Activated CD8-positive, alpha-beta memory T cell treated with anti-CD3 and anti-CD28 coated beads for 36 hours (primary cell): ENCODE data around the gene ANG. TPM values are rescaled to one million over a fixed set of nuclear protein-coding genes. Genes with fewer than 3 reads are reported as not detected.

Experiments
- CTCF ChIA-PET: fragments of 350-600 bp; sonication (Branson Sonifier 250); formaldehyde crosslinking; loops from one replicate; lab custom pipeline; 2021; ENCODE audit warnings: antibody characterized with exemption; lab: Charles Lee
- POLR2A ChIA-PET: fragments of 350-600 bp; sonication (Branson Sonifier 250); formaldehyde crosslinking; loops from one replicate; lab custom pipeline; 2021; ENCODE audit warnings: antibody characterized with exemption; lab: Charles Lee
- total RNA-seq, 2 experiments: library from RNA; stranded (reverse); gene quantifications; one replicate each; pipeline ENCODE4 v1.2.3, GENCODE V29; 2021

Gene ANG
- total RNA-seq, 2 experiments from 2014 or later, result 0.34 to 0.99 TPM

- ChIA-PET POLR2A (no interaction called here), CTCF (interaction anchor here (0.9 to 2.1 kb wide), 3 partner anchors 14 to 55 kb away, joined by 3 to 10 read pairs (median 4); no protein-coding TSS in a partner anchor)
Measured at GRCh38 chr14:20667957-20668356, 20.6 kb upstream of the ANG start.

- CTCF ChIA-PET, result interaction anchor here (0.9 to 2.1 kb wide), 5 partner anchors 13 to 302 kb away, joined by 3 to 10 read pairs (median 4); no protein-coding TSS in a partner anchor
- POLR2A ChIA-PET, result no interaction called here
Measured at GRCh38 chr14:20668969-20669368, 19.6 kb upstream of the ANG start.

- POLR2A ChIA-PET, result no interaction called here
- CTCF ChIA-PET, result interaction anchor here (0.7 kb wide), 1 partner anchor 467 kb away, joined by 3 read pairs; no protein-coding TSS in a partner anchor
Measured at GRCh38 chr14:20671597-20672283, 16.8 kb upstream of the ANG start.

- ChIA-PET CTCF (interaction anchor here (1.2 kb wide), 1 partner anchor 18 kb away, joined by 3 read pairs; no protein-coding TSS in a partner anchor), POLR2A (no interaction called here)
Measured at GRCh38 chr14:20675669-20676068, 12.9 kb upstream of the ANG start.

GRCh38 chr14:20676072-20676471 is 12.5 kb upstream of the ANG start:
- CTCF ChIA-PET, result interaction anchor here (1.2 to 1.6 kb wide), 2 partner anchors 15 to 19 kb away, joined by 3 to 4 read pairs; no protein-coding TSS in a partner anchor
- POLR2A ChIA-PET, result no interaction called here

GRCh38 chr14:20679907-20680306 is 8.7 kb upstream of the ANG start:
- ChIA-PET CTCF (interaction anchor here (0.7 to 4.1 kb wide), 4 partner anchors 11 to 71 kb away, joined by 3 to 15 read pairs (median 10); no protein-coding TSS in a partner anchor), POLR2A (no interaction called here)

GRCh38 chr14:20680363-20680762 is 8.2 kb upstream of the ANG start:
- ChIA-PET CTCF (interaction anchor here (0.7 to 4.1 kb wide), 7 partner anchors 11 to 353 kb away, joined by 3 to 15 read pairs (median 3); no protein-coding TSS in a partner anchor), POLR2A (no interaction called here)

GRCh38 chr14:20680843-20681347 is 7.7 kb upstream of the ANG start:
- CTCF ChIA-PET, result interaction anchor here (0.9 to 4.1 kb wide), 9 partner anchors 10 to 353 kb away, joined by 3 to 15 read pairs (median 8); no protein-coding TSS in a partner anchor
- POLR2A ChIA-PET, result interaction anchor here (0.6 to 1.5 kb wide), 3 partner anchors 61 to 393 kb away, joined by 3 to 5 read pairs (median 4); partner anchors contain the start of gene PARP2

GRCh38 chr14:20681348-20682126 is 7.0 kb upstream of the ANG start:
- ChIA-PET POLR2A (interaction anchor here (0.6 to 1.5 kb wide), 5 partner anchors 13 to 394 kb away, joined by 3 to 6 read pairs (median 4); partner anchors contain the start of gene PARP2), CTCF (interaction anchor here (0.9 to 4.1 kb wide), 10 partner anchors 10 to 354 kb away, joined by 3 to 18 read pairs (median 9); no protein-coding TSS in a partner anchor)

GRCh38 chr14:20682127-20682434 is 6.5 kb upstream of the ANG start:
- CTCF ChIA-PET, result interaction anchor here (0.8 to 4.1 kb wide), 9 partner anchors 9 to 339 kb away, joined by 3 to 18 read pairs (median 10); no protein-coding TSS in a partner anchor
- POLR2A ChIA-PET, result interaction anchor here (0.6 to 1.6 kb wide), 5 partner anchors 13 to 1907 kb away, joined by 3 to 6 read pairs (median 4); partner anchors contain the start of genes APEX1, OSGEP and PARP2

- ChIA-PET CTCF (interaction anchor here (0.8 to 4.1 kb wide), 10 partner anchors 9 to 340 kb away, joined by 3 to 18 read pairs (median 9); no protein-coding TSS in a partner anchor), POLR2A (interaction anchor here (0.5 to 1.9 kb wide), 5 partner anchors 12 to 1907 kb away, joined by 3 to 6 read pairs (median 4); partner anchors contain the start of genes APEX1 and OSGEP)
Measured at GRCh38 chr14:20682435-20683124, 6.0 kb upstream of the ANG start.

GRCh38 chr14:20683125-20683890 is 5.3 kb upstream of the ANG start:
- ChIA-PET POLR2A (interaction anchor here (0.5 to 1.9 kb wide), 5 partner anchors 52 to 701 kb away, joined by 3 to 5 read pairs (median 3); partner anchors contain the start of genes APEX1 and OSGEP), CTCF (interaction anchor here (0.8 to 3.8 kb wide), 8 partner anchors 14 to 341 kb away, joined by 3 to 18 read pairs (median 4); no protein-coding TSS in a partner anchor)

GRCh38 chr14:20683891-20684661 is 4.5 kb upstream of the ANG start, which contains the start of gene RNASE4:
Gene RNASE4 (plus strand): TSS chr14:20684560. CDS start chr14:20699372, 14,812 bp downstream.
- CTCF ChIA-PET, result interaction anchor here (0.6 to 3.8 kb wide), 7 partner anchors 15 to 586 kb away, joined by 3 to 18 read pairs (median 3); no protein-coding TSS in a partner anchor
- POLR2A ChIA-PET, result interaction anchor here (0.8 to 1.9 kb wide), 3 partner anchors 52 to 229 kb away, joined by 3 to 5 read pairs (median 4); partner anchors contain the start of genes APEX1 and OSGEP

- ChIA-PET CTCF (interaction anchor here (1.0 to 3.8 kb wide), 3 partner anchors 71 to 379 kb away, joined by 3 to 18 read pairs (median 3); partner anchors contain the start of gene TTC5), POLR2A (interaction anchor here (1.9 kb wide), 1 partner anchor 53 kb away, joined by 5 read pairs; no protein-coding TSS in a partner anchor)
Measured at GRCh38 chr14:20684662-20685456, 3.7 kb upstream of the ANG start.
